ENCODE measurements around the gene TTLL12. TPM values are rescaled to one million over a fixed set of nuclear protein-coding genes. Genes with fewer than 3 reads are reported as not detected.

The TTLL12 gene
- total and polyA plus RNA-seq, 2 donors (not counting 1 experiment from before 2014, with no cell fraction given), result 11.0 to 21.3 TPM

DNA sequence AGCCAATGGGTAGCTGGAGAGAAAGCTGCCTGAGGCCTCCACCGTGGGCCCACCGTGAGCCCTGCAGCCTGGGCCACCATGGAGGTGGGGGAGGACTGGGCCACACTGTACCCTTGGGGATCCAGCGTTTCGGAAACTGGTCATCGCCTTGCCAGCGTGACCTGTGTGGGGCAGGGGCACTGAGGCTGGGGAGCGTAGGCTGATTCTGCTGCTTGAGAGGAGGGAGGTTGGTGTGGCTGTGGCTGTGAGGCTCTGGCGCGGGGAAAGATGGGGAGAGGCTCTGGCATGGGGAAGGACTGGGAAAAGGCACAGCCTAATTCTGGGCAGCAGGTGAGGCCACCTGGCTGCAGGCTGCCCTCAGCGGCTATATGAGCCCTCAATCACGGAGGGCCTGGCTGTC lies 12.6 kb upstream of the TTLL12 start:
- Mint-ChIP-seq H3K27ac (no peak overlapping the region), H3K4me3 (no peak overlapping the region), H3K27me3 (peaks cover 18% of the 10 kb centered on the region), H3K9me3 (ENCODE audit: insufficient read depth) (no peaks in the 10 kb centered on the region), H3K4me1 (no peaks in the 10 kb centered on the region)
- no peak for DNase-seq
- Histone ChIP-seq H3K4me3 (ENCODE audit: control extremely low read depth in 1 of 5, extremely low read depth in 1 of 5, insufficient read depth in 1 of 5, low read depth in 2 of 5, low read length in 4 of 5) (no peak overlapping the region), H3K27me3 (replicated peaks in 1 of 4; ENCODE audit: control extremely low read depth in 1 of 4, control insufficient read depth in 3 of 4, insufficient read depth in 4 of 4, low read length in 3 of 4) (peaks cover 0 to 4% (median 1%) of the 10 kb centered on the region in 4 experiments), H3K4me2 (replicated peaks; ENCODE audit: low read depth, low read length, poor library complexity, severe bottlenecking) (no peak overlapping the region), H3K4me1 (ENCODE audit: control insufficient read depth in 2 of 2, insufficient read depth in 2 of 2, low read length in 2 of 2) (no peaks in the 10 kb centered on the region), H2AFZ (ENCODE audit: insufficient read depth, low read depth, low read length, poor library complexity, severe bottlenecking) (no peak overlapping the region), H3K9me3 (ENCODE audit: control extremely low read depth in 1 of 3, control insufficient read depth in 2 of 3, insufficient read depth in 1 of 3, low read length in 2 of 3) (no peaks in the 10 kb centered on the region), H4K20me1 (ENCODE audit: control insufficient read depth, insufficient read depth, low read length, poor library complexity, severe bottlenecking) (no peaks in the 10 kb centered on the region), H3K9ac (ENCODE audit: low read length) (no peak overlapping the region), H3K36me3 (replicated peaks in 1 of 2; ENCODE audit: control extremely low read depth in 1 of 2, control insufficient read depth in 1 of 2, extremely low read depth in 1 of 2, insufficient read depth in 2 of 2, low read length in 1 of 2) (no peaks in the 10 kb centered on the region), H3K79me2 (ENCODE audit: control insufficient read depth, insufficient read depth, low read length) (no peaks in the 10 kb centered on the region), H3K27ac (ENCODE audit: low read length in 2 of 2) (no peak overlapping the region)
- intact Hi-C loops (cut with micrococcal nuclease), result no loop called here
- POLR2A ChIA-PET, result no interaction called here
- no peak for ATAC-seq (ENCODE audit: low read depth)
- WGBS (ENCODE audit: insufficient coverage), result 89% methylated on average over 11 of the region's 11 CpGs
- no peak for TF ChIP-seq EZH2 (IDR thresholded peaks at IDR 0.05; ENCODE audit: borderline replicate concordance, insufficient read depth, low read depth, low read length, poor library complexity, severe bottlenecking)
- TF ChIP-seq, protein P1, sequence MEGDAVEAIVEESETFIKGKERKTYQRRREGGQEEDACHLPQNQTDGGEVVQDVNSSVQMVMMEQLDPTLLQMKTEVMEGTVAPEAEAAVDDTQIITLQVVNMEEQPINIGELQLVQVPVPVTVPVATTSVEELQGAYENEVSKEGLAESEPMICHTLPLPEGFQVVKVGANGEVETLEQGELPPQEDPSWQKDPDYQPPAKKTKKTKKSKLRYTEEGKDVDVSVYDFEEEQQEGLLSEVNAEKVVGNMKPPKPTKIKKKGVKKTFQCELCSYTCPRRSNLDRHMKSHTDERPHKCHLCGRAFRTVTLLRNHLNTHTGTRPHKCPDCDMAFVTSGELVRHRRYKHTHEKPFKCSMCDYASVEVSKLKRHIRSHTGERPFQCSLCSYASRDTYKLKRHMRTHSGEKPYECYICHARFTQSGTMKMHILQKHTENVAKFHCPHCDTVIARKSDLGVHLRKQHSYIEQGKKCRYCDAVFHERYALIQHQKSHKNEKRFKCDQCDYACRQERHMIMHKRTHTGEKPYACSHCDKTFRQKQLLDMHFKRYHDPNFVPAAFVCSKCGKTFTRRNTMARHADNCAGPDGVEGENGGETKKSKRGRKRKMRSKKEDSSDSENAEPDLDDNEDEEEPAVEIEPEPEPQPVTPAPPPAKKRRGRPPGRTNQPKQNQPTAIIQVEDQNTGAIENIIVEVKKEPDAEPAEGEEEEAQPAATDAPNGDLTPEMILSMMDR (IDR thresholded peaks at IDR 0.05), result no peak
- CTCF ChIA-PET, result no interaction called here

GRCh38 chr22:43198936-43199335 lies 12.0 kb upstream of the TTLL12 start:
- H3K27me3 Mint-ChIP-seq, result peaks cover 18% of the 10 kb centered on the region
- Histone ChIP-seq H3K79me2 (ENCODE audit: control insufficient read depth, insufficient read depth, low read length) (no peaks in the 10 kb centered on the region), H3K9me3 (ENCODE audit: control extremely low read depth in 1 of 3, control insufficient read depth in 2 of 3, insufficient read depth in 1 of 3, low read length in 2 of 3) (no peaks in the 10 kb centered on the region), H2AFZ (ENCODE audit: insufficient read depth, low read depth, low read length, poor library complexity, severe bottlenecking) (no peak overlapping the region), H3K27ac (ENCODE audit: low read length in 2 of 2) (no peak overlapping the region), H4K20me1 (ENCODE audit: control insufficient read depth, insufficient read depth, low read length, poor library complexity, severe bottlenecking) (no peaks in the 10 kb centered on the region), H3K27me3 (replicated peaks in 1 of 4; ENCODE audit: control extremely low read depth in 1 of 4, control insufficient read depth in 3 of 4, insufficient read depth in 4 of 4, low read length in 3 of 4) (peaks cover 0 to 4% (median 1%) of the 10 kb centered on the region in 4 experiments), H3K4me1 (ENCODE audit: control insufficient read depth in 2 of 2, insufficient read depth in 2 of 2, low read length in 2 of 2) (no peaks in the 10 kb centered on the region), H3K4me3 (ENCODE audit: control extremely low read depth in 1 of 5, extremely low read depth in 1 of 5, insufficient read depth in 1 of 5, low read depth in 2 of 5, low read length in 4 of 5) (no peak overlapping the region), H3K9ac (ENCODE audit: low read length) (no peak overlapping the region), H3K36me3 (replicated peaks in 1 of 2; ENCODE audit: control extremely low read depth in 1 of 2, control insufficient read depth in 1 of 2, extremely low read depth in 1 of 2, insufficient read depth in 2 of 2, low read length in 1 of 2) (no peaks in the 10 kb centered on the region), H3K4me2 (replicated peaks; ENCODE audit: low read depth, low read length, poor library complexity, severe bottlenecking) (no peak overlapping the region)
- no peak for TF ChIP-seq EZH2 (IDR thresholded peaks at IDR 0.05; ENCODE audit: borderline replicate concordance, insufficient read depth, low read depth, low read length, poor library complexity, severe bottlenecking)
- TF ChIP-seq, protein P1 (IDR thresholded peaks at IDR 0.05), result no peak
- no peaks in the 10 kb centered on the region for H3K9me3 Mint-ChIP-seq (ENCODE audit: insufficient read depth)
- POLR2A ChIA-PET, result no interaction called here
- H3K4me1 Mint-ChIP-seq, result no peaks in the 10 kb centered on the region
- 91% methylated on average over 7 of the region's 9 CpGs for WGBS (ENCODE audit: insufficient coverage)
- DNase-seq (no peak), ATAC-seq (ENCODE audit: low read depth) (no peak)
- intact Hi-C loops (cut with micrococcal nuclease), result no loop called here
- H3K27ac Mint-ChIP-seq, result no peak overlapping the region
- H3K4me3 Mint-ChIP-seq, result no peak overlapping the region
- CTCF ChIA-PET, result no interaction called here

All from B cell (primary cell).